Epithelial cell of prostate (primary cell): ENCODE measurements around the gene SMIM17.

Experiments
- DNase-seq: peaks from one replicate; pipeline ENCODE4 v3.0.0-alpha.2; 2011; ENCODE audit warnings: low read depth, low spot score
- H3K27ac ChIP-seq: fragments of 450-650 bp; 2 replicates; pipeline ENCODE4 v1.5.1; 2017; ENCODE audit warnings: mild to moderate bottlenecking

The SMIM17 gene

DNA sequence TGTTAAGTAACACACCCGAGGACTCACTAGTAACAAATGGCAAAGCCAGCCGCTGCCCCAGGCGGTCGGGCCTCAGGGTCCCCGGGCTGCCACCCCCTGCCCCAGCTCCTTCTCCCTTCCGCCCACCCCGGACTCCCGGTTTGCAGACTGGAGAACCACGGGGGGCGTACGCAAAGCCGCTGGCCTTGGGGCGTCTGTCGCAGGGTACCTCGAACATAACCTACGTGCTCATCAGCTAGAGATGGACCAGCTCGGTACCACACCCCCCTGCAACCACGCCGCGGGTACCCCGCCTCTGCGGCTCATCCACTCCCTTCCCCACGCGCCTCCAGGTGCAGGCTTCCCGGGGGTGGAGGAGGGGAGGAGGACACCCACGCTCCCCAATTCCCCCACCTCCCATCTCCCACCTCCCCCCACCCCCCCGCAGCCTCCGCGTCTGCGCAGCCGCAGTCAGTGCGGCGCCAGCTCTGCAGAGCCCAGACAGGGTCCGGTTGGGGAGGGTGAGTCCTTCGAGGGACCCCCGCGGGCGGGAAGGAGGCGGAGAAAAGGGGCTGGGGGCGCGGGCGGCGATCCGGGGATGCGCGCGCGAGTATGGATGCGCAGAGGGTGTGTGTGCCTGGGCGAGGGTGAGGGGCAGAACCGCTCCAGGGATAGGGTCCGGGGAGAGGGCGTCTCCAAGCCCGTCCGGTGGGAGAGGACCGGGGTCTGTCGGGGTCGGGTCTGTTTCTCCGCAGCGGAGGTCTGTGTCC lies at the start of gene SMIM17:
TSS of gene SMIM17 (plus strand) at position 449 of the 749 bp plus-strand sequence. CDS start 2,509 bp downstream, outside the sequence.
- no peak within 1 kb of the TSS for H3K27ac ChIP-seq

DNA sequence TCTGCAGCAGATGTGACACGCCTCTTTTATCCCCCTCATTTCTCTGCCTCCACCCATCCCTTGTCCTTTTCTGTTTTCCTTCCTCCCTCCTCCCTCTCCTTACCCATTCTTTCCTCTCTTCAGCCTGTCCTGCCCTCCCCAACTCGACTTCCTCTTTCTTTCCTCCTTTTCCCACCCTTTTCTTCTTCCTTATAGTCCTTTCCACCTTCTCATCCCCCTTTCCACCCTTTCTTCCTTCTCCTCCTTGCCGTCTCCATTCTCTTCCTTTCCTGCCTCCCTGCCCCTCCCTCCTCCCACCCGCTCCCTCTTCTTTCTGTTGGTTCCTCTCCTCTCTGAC lies 48.5 kb upstream of the SMIM17 start:
- no peak overlapping the region for H3K27ac ChIP-seq
- no peak for DNase-seq

More for the DNA sequence above, at the start of gene SMIM17:
- DNase-seq: no peak

DNA sequence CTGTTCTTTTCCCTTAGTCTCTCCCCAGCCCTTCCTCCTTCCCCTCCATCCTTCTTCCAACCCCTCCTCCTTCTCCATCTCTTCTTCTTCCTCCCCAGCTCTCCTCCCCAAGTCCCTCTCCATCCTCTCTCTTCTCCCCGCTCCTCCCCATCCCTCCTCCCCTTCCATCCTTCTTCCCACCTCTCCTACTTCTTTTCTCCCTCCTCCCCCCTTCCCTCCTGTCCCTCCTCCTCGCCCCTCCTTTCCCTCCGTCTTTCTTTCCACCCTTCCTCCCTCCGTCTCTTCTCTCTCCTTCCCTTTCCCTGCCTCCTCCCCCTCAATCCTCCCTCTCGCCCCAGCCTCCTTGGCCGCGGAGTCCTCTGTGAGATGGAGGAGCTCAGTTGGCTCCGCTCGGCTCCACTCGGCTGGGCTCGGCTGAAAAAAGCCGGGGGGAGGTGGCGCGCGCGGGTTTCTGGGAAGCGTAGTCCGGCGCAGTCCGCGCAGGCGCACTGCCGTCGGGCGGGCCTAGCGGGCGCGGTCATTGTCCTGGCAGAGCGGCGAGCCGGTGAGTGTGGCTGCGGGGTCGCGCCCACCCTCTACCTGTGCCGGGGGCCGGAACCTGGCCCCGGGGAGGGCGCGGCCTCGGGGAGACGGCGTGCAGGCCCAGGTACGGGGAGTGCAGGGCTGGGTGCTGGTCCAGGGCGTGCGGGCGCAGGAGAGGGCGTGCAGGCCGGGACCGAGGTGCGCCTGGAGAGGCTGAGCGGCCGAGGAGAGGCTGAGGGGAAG lies 48.0 kb upstream of the SMIM17 start, which contains the start of gene ZNF71:
TSS of gene ZNF71 (plus strand) at position 520 of the 765 bp plus-strand sequence. CDS start 6,257 bp downstream, outside the sequence.
- H3K27ac ChIP-seq: no peak within 1 kb of the TSS
- peak; percentile 8 for DNase-seq

- H3K27ac ChIP-seq: no peak overlapping the region
- DNase-seq: no peak
Measured at GRCh38 chr19:56595548-56595899, 47.4 kb upstream of the SMIM17 start.

DNA sequence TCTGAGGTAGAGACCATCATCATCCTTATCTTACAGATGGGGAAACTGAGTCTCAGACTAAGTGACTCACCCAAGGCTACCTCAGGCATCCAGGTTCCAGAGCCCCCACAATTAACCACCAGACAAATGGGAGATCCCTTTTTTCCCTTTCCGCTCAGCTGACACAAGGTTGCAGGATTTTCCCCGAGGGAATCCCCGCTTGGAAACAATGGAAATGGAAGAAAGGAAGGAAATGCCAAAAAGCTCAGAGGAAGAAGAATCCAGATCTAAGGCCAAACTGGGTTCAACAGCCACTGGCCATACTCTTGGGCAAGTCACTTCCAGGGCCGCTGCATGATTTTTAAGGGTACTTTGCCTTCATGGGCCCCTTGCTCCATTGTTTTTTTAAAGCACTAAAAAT lies 46.3 kb upstream of the SMIM17 start:
- DNase-seq: no peak
- H3K27ac ChIP-seq: no peak overlapping the region

- H3K27ac ChIP-seq: no peak overlapping the region
Measured at GRCh38 chr19:56597696-56598095, 45.3 kb upstream of the SMIM17 start.

GRCh38 chr19:56601375-56601774 lies 41.6 kb upstream of the SMIM17 start:
- peak; percentile 3 for DNase-seq
- no peak overlapping the region for H3K27ac ChIP-seq

More at GRCh38 chr19:56597696-56598095, 45.3 kb upstream of the SMIM17 start:
- DNase-seq: no peak

GRCh38 chr19:56603829-56604228 lies 39.1 kb upstream of the SMIM17 start:
- H3K27ac ChIP-seq: no peak overlapping the region
- DNase-seq: no peak

GRCh38 chr19:56608274-56608964 lies 34.5 kb upstream of the SMIM17 start:
- no peak for DNase-seq
- no peak overlapping the region for H3K27ac ChIP-seq

- DNase-seq: no peak
Measured at GRCh38 chr19:56611288-56611687, 31.7 kb upstream of the SMIM17 start.

GRCh38 chr19:56612737-56613136 lies 30.2 kb upstream of the SMIM17 start:
- H3K27ac ChIP-seq: no peak overlapping the region
- DNase-seq: no peak

More at GRCh38 chr19:56611288-56611687, 31.7 kb upstream of the SMIM17 start:
- no peak overlapping the region for H3K27ac ChIP-seq

DNA sequence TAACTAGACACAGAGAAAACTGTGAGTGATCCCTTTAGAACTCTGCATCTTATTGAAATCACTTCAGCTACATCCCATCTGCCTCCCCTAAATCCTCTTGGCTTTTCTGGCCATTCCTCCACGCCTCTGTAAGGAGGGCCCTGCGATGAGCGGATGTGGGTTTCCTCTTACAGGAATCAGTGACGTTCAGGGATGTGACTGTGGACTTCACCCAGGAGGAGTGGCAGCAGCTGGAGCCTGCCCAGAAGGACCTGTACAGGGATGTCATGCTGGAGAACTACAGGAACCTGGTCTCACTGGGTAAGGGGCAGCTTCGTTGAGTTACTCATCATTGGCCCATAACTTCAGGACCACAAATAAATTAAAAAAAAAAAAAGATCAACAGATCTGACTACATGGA lies 29.3 kb upstream of the SMIM17 start:
- H3K27ac ChIP-seq: no peak overlapping the region

GRCh38 chr19:56617531-56617930 lies 25.4 kb upstream of the SMIM17 start:
- no peak for DNase-seq
- H3K27ac ChIP-seq: no peak overlapping the region

More for the DNA sequence above, 29.3 kb upstream of the SMIM17 start:
- DNase-seq: no peak

GRCh38 chr19:56619121-56619520 lies 23.8 kb upstream of the SMIM17 start:
- no peak for DNase-seq
- H3K27ac ChIP-seq: no peak overlapping the region

DNA sequence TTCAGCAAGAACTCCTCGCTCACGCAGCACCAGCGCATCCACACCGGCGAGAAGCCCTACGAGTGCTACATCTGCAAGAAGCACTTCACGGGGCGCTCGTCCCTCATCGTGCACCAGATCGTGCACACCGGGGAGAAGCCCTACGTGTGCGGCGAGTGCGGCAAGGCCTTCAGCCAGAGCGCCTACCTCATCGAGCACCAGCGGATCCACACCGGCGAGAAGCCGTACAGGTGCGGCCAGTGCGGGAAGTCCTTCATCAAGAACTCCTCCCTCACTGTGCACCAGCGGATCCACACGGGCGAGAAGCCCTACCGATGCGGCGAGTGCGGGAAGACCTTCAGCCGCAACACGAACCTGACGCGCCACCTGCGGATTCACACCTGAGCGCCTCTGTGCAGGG lies 20.6 kb upstream of the SMIM17 start:
- no peak overlapping the region for H3K27ac ChIP-seq
- no peak for DNase-seq

DNA sequence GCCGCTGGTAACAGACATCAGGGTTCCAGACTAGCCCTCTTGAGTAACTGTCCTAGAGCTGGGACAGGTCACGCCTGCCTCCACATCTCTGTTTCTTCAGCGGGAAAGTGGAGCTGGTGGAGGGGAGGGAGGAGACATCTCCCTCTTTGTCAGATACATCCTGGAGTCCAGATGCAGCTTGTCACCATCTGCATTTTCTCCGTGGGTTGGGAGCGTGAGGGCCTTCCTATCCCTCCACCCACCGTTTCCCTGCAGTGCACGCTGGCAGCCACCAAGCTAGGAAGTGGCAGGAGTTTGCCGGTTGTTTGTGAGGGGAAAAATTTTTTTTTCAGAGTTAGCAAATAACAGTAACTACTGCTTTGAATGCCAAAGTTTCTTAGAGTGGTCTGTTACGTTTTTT lies 20.0 kb upstream of the SMIM17 start:
- H3K27ac ChIP-seq: no peak overlapping the region
- no peak for DNase-seq

GRCh38 chr19:56625708-56626107 lies 17.3 kb upstream of the SMIM17 start:
- no peak for DNase-seq
- no peak overlapping the region for H3K27ac ChIP-seq

- no peak overlapping the region for H3K27ac ChIP-seq
- no peak for DNase-seq
Measured at GRCh38 chr19:56633021-56633420, 9.9 kb upstream of the SMIM17 start.

DNA sequence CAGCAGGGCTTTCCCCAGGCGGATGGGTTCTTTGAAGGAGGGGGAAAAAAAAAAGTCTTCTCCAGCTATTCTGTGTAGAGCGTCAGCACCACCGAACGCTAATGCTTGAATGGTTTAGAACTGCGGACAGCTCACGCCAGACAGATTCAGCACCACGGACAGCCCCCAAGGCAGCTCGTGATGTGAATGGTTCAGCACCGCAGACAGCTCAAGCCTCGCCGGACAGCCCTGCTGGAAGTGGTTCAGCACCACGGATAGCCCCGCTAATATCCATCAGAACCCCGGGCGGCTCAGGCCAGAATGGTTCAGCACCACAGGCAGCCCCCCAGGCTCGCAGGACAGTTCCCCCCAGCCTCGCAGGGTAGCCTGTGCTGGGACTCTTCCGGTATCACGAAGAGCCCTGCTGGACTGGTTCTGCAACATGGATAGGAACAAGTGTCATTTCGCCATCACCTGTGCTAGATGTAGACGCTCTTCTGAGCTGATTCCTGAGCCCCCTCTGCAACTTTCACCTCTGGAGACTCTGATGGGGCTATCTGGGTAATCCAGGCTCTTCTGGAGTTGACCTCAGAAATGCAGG lies 4.9 kb upstream of the SMIM17 start:
- DNase-seq: peak; percentile 50
- no peak overlapping the region for H3K27ac ChIP-seq

DNA sequence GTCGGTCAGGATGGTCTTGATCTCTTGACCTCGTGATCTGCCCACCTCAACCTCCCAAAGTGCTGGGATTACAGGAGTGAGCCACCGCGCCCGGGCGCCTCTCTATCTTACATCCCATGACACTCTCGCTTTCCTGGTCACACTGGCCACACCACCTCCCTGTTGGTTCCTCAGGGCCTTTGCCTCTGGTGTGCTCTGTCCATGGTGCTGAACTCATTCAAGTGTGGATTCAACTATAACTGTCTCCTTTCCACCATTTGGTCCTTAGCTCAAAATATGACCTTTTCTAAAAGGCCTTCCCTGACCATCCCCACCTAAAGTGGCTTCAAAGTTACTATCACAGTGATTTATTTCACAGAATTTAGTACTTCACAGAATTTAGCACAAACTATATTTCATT lies 3.7 kb upstream of the SMIM17 start:
- no peak overlapping the region for H3K27ac ChIP-seq
- no peak for DNase-seq
